HG02938 (cell line): ENCODE measurements around the gene MBNL2.

Experiments
- ATAC-seq: cut with Tn5 transposase; IDR thresholded peaks from one replicate; pipeline ENCODE4 v1.9.1; 2021; ENCODE audit warnings: mild to moderate bottlenecking, moderate library complexity; ENCODE audit not compliant: unreplicated experiment

Gene MBNL2

DNA sequence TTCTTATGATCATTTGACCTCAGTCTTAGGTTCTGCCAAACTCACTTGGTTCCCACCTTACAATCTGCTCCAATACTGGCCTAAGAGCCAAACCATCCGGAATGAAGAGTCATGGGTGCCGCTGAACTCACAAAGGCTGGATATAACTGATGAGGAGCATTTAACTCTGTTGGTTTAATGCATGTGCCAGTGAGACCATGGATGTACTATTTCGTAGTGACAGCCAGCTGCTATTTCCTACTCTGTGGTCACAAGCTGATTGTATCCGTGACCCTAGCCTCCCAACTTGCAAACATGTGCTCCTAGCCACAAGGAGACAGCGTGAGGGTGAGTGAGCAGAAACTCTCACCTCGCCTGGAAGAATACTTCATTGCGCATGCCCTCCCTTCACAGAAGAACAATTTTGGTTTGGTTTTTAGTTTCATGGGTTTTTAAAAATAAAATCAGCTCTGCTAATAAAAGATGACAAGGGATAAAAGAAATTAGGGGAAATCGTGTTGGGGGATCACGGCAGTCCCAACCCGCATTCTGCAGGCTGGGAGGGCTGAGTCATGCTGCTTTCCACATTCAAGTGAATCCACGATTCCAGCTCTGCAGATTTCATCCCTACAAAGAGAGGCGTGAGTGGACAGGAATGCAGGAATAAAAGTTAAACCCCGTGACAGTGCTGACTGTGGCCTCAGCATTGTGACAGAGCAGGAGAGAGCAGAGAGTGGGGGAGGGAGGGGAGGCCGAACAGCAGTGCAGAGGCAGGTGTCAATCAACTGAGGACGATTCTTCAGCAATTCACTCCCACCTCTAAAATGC, 145.1 kb downstream of the MBNL2 start:
- ATAC-seq = no peak

DNA sequence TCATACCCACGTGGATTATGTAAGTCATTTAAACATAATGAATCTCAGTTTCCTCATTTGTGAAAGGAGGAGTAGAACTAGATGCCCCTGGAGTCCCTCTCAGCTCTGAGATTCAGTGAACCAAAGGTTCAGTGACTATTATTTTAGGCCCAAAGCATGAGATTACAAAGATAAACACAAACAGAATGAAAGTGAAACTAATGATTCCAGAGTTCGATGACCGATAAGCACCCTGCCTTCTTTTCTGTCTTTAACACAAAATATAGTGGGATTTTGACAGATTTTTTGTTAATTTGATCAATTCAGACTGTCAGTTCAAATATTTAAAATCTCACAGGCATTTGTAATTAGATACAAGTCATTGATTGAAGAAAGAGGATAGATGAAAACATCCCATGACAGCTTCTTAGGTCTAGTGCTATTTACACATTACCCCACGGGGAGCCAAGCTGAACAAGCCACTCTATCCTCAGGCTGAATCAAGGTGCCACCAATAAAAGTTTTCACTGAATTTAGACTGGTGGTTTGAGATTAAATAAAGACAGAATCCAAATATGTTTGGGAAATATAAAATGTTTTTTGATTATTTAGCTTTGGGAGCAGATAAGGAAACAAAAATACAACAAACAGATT, 147.2 kb downstream of the MBNL2 start:
- ATAC-seq = peak; percentile 61

DNA sequence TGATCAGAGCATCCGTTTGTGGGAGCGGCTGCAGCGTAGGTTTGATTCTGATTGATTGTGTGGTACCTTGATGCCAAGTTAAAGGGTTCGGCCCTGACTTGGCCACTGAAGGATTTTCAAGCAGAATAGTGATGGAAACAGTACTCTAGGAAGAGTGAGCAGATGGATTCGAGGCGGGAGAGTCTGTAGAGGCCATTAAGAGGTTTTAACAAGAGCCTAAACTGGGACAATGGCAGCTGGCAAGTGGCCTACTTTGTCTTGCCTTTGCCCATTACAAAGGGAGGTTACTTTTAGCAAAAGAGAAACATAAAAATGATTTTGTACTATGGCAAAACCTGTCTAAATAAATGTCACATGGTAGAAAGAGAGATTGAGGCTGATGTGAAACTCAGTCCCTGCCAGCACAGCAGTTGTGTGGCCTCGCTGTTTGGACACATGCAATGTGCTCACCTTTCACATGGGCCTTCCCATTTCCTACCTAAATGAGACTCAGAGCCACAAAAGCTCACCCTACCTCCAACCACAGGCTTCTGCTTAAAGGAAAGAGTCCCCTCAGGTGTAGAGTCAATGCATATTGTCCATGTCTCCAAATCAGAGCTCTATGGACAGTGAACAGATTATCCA, 149.5 kb downstream of the MBNL2 start:
- no peak for ATAC-seq

DNA sequence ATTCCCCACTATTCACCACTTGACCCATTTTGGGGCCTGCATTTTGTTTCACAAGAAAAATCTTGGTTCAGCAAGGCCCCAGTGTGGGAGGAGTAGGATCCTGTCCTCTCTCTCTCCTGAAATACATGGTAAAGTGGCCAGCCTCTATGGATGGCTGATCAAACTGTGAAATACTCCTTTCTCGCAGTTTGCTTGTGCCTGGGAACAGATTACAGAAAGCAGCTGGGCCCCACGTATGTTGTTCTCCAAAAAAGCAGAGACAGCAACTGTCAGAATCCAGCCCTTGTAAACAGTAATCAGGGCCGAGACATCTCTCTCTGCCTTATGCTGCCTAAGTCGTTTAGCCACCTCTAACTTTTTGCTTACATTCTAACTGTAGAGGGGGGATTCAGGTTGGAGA, 150.8 kb downstream of the MBNL2 start:
- ATAC-seq = no peak

- no peak for ATAC-seq
These were observed 151.7 kb downstream of the MBNL2 start for GRCh38 chr13:97373787-97374186.

DNA sequence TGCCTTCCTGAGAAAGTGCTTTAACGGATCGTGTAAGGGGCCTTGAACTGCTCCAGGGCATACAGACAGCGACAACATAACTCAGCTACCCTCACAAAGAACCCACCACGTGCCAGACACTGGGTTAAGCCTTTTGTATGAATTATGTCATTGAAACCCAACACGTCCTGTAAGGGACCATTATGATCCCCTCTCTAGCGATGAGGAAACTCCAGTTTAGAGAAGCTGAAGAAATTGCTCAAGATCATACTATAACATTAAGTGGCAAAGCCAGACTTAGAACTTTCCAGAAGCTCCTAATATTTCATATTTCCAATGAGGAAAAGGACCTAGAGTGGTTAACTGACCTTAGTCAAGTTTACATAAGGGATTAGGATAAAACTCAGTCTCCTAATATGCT, 154.8 kb downstream of the MBNL2 start:
- no peak for ATAC-seq

DNA sequence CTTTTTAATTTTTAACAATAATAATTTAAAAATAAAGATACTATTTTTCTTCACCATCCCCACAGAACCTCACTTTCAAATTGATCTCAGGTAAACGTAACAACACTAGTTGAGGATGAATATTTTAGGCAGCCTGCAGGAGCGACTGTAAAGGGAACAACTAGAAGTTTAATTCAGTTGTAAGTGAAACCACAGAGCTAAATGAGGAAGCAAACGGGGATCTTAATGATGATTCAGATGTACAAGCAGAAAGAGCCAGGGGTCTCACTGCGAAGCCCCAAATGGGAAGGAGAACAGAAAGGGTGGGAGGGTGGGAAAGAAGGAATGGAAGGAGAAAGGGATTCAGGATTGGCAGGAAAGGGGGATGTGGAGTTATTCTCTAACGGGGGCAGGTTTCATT, 157.3 kb downstream of the MBNL2 start:
- no peak for ATAC-seq

DNA sequence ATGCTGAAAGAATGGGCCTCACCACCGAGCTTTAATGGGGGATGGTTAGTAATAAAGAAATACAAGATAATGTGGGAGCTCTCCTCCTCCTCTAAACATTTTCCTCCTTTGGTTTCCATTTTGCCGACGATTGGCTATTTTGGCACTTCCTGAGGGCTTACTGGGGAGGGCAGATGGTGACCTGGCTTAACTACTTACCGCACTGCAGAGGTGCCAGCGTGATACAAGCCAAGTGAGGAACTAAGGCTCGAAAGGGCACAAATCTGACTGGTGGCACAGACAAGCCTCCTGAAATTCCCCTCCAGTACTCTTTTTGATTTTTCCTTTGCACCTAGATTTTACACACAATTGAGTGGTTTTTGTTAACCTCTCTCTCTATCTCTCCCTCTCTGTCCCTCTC, 158.6 kb downstream of the MBNL2 start:
- no peak for ATAC-seq

- no peak for ATAC-seq
These were observed 159.1 kb downstream of the MBNL2 start for GRCh38 chr13:97381189-97381588.

DNA sequence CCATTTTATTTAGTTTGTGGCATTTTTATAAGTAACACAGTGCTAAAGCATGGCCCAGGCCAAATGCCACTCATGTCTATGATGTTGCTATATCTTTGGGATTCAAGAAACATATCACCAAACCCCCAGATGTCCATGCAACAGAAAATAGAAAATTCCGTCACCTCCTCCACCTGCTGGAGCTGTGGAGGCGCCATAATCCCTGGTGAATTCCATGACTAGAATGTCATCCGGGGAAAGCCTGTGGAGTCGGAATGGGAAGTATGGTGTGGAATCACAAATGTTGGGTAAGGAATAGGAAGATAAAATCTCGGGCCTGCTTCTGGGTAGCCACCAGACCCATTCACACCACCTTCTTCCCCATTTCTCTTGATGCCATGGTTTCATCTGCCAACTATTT, 160.1 kb downstream of the MBNL2 start:
- ATAC-seq = no peak

DNA sequence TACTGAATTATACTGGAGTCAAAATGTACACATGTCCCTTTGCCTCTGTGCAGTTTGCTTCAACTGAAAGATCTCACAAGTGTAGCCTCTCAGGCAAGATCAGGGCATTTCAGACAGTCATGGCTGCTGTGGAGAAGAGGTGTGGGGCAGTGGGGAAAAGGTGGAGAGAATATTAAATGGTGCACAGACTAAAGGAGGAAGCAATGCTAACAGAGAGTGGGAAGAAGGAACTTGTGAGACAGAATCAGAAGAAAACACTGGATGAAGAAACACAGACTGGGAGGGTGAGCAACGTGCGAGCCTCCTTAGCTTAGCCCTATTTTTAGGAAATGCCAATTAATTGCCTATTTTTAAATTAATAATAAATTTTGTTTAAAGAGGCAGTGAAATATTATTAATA, 162.2 kb downstream of the MBNL2 start:
- ATAC-seq = no peak

DNA sequence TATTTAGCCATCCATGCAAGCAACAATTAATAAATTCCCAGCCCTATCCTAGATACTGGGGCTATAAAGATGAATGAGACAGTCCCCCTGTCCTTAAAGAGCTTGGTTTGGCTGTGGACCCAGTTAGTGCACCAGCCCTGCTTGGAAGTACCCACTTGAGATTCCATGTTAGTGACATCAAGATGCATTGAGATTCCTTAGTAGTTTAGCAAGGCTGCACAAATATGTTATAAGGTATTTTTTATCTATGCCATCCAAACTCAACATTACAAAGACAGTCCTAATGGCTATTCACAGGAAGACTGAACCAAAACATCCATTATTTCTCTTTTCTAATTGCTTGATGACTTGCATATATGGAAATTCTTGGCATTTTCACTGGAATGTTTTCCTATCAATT, 163.0 kb downstream of the MBNL2 start:
- ATAC-seq = no peak

GRCh38 chr13:97385854-97386253, 163.7 kb downstream of the MBNL2 start:
- ATAC-seq = no peak

GRCh38 chr13:97386801-97387484, 164.8 kb downstream of the MBNL2 start:
- ATAC-seq = no peak

GRCh38 chr13:97387485-97387839, 165.3 kb downstream of the MBNL2 start:
- ATAC-seq = no peak

- no peak for ATAC-seq
These were observed 165.8 kb downstream of the MBNL2 start for GRCh38 chr13:97387890-97388289.

DNA sequence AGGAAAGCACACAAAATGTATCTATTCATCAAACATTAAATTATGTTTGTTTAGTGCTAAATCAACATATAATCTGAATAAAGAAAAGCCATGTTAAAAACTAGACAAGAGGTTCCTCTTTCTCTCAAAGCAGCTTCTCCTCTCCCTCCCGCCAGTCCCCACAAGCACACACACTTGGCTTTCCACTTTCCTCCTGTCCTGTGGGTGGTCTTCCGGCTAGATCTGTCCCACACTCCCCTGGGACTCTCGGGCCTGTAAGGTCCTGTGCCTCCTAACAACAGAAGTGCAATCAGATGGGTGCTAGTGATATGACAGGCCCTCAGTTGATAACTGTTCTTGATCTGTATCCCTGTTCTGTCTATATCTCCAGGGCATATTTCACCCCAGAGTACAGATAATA, 166.2 kb downstream of the MBNL2 start:
- no peak for ATAC-seq

DNA sequence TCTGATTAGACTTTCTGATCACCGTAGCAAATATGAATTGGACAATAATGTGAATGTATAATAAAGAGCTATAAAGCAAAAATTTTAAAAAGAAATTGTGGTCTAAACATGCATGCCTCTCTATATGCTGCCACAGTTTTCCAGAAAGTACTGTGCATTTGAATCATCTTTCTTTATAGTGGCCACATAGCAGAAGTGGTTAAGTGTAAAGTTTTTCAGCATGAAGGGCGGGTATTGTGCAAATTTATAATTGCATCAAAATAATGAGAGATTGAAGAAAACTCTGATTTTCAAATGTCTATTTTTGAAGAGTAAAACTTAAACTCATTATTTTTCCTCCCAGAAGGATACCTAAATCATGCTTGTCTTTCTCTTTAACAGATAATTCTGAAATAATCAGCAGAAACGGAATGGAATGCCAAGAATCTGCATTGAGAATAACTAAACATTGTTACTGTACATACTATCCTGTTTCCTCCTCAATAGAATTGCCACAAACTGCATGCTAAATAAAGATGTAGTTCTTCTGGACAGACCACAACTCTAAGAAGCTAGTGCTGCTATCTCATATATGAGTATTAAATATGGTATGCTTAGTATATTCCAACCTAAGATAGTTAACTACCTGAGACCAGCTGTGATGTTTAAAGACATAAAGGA, 168.9 kb downstream of the MBNL2 start:
- ATAC-seq = no peak

DNA sequence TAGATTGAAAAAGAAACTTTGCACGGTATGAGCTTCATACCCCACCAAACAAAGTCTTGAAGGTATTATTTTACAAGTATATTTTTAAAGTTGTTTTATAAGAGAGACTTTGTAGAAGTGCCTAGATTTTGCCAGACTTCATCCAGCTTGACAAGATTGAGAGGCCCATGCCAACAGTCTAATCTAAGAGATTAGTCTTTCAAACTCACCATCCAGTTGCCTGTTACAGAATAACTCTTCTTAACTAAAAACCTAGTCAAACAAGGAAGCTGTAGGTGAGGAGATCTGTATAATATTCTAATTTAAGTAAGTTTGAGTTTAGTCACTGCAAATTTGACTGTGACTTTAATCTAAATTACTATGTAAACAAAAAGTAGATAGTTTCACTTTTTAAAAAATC, 169.9 kb downstream of the MBNL2 start:
- no peak for ATAC-seq

GRCh38 chr13:97394542-97394941, 172.4 kb downstream of the MBNL2 start:
- no peak for ATAC-seq

- ATAC-seq = no peak
These were observed 173.5 kb downstream of the MBNL2 start for GRCh38 chr13:97395447-97396136.
